Loucy (cell line): ENCODE results near the gene MAPT.

Source experiments
- EZH2phosphoT487 ChIP-seq: fragments of 200-600 bp; IDR thresholded peaks from 2 replicates; pipeline ENCODE4 v1.6.1; 2018; ENCODE audit warnings: antibody characterized with exemption, mild to moderate bottlenecking, moderate library complexity, borderline replicate concordance
- TF ChIP-seq, protein P1 (sequence below): fragments of 200-600 bp; sonication (generic); conservative IDR thresholded peaks from 2 replicates; pipeline ENCODE4 v1.5.1; 2014; ENCODE audit warnings: mild to moderate bottlenecking, antibody characterized with exemption, low read length

DNA sequence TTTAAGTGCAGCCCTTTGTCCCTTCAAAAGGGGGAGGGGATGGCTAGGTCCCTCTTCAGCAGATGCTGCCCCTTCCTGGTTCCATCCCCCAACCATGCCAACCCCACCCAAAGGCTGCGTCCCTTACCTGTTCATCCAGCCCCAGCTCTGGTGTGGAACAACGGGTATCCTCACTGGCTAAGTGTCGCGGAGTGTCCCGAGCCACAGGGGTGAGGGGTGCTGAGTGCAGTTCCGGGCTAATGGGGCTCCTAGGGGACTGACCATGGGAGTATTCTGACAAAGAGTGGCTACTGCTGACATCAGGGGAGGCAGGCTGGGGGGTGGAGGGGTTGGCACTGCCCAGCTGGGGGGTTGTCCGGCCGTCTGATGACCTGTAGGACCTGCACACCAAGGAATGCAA lies 137.6 kb downstream of the MAPT start:
- TF ChIP-seq, protein P1, sequence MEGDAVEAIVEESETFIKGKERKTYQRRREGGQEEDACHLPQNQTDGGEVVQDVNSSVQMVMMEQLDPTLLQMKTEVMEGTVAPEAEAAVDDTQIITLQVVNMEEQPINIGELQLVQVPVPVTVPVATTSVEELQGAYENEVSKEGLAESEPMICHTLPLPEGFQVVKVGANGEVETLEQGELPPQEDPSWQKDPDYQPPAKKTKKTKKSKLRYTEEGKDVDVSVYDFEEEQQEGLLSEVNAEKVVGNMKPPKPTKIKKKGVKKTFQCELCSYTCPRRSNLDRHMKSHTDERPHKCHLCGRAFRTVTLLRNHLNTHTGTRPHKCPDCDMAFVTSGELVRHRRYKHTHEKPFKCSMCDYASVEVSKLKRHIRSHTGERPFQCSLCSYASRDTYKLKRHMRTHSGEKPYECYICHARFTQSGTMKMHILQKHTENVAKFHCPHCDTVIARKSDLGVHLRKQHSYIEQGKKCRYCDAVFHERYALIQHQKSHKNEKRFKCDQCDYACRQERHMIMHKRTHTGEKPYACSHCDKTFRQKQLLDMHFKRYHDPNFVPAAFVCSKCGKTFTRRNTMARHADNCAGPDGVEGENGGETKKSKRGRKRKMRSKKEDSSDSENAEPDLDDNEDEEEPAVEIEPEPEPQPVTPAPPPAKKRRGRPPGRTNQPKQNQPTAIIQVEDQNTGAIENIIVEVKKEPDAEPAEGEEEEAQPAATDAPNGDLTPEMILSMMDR, result no peak
- TF ChIP-seq EZH2phosphoT487, result no peak
